HepG2 (cell line): ENCODE measurements around the gene CCDC34. TPM values are rescaled to one million over a fixed set of nuclear protein-coding genes. Genes with fewer than 3 reads are reported as not detected.

ENCODE experiments used
- CHD2 ChIP-seq: IDR thresholded peaks from 2 replicates; pipeline ENCODE4 v1.6.1; 2011; ENCODE audit warnings: low read depth, low read length, improper control_type of control experiment
- EED ChIP-seq: sonication (generic); formaldehyde crosslinking; IDR thresholded peaks from 2 replicates; pipeline ENCODE4 v1.5.0; 2020; ENCODE audit warnings: mild to moderate bottlenecking, missing genetic modification reagents
- MED13 ChIP-seq: sonication (generic); formaldehyde crosslinking; IDR thresholded peaks from 2 replicates; pipeline ENCODE4 v1.5.0; 2020; ENCODE audit warnings: missing genetic modification reagents
- MTF1 ChIP-seq: sonication (generic); formaldehyde crosslinking; IDR thresholded peaks from 2 replicates; pipeline ENCODE4 v1.5.0; 2020; ENCODE audit warnings: missing genetic modification reagents
- NCOR1 ChIP-seq: fragments of 200-600 bp; sonication (generic); IDR thresholded peaks from 2 replicates; pipeline ENCODE4 v1.7.0; 2017; ENCODE audit warnings: antibody characterized with exemption, low read length, borderline replicate concordance
- PAF1 ChIP-seq: IDR thresholded peaks from 2 replicates; pipeline ENCODE4 v1.6.1; 2016; ENCODE audit warnings: missing genetic modification reagents, missing compliant biosample characterization
- SALL1 ChIP-seq: sonication (generic); formaldehyde crosslinking; IDR thresholded peaks from 2 replicates; pipeline ENCODE4 v1.8.0; 2022; ENCODE audit warnings: mild to moderate bottlenecking, missing genetic modification reagents
- STAG1 ChIP-seq: sonication (generic); formaldehyde crosslinking; IDR thresholded peaks from 2 replicates; pipeline ENCODE4 v1.4.0; 2020; ENCODE audit warnings: missing genetic modification reagents
- TCF7L2 ChIP-seq: IDR thresholded peaks from 2 replicates; pipeline ENCODE4 v1.6.1; 2011; ENCODE audit warnings: mild to moderate bottlenecking, low read depth, low read length, moderate library complexity
- ZMYM4 ChIP-seq: sonication (generic); formaldehyde crosslinking; IDR thresholded peaks from 2 replicates; pipeline ENCODE4 v1.8.1; 2023; ENCODE audit warnings: mild to moderate bottlenecking, missing genetic modification reagents
- ZNF549 ChIP-seq: sonication (generic); formaldehyde crosslinking; IDR thresholded peaks from 2 replicates; pipeline ENCODE4 v1.5.0; 2020; ENCODE audit warnings: missing genetic modification reagents
- ZNF746 ChIP-seq: sonication (generic); formaldehyde crosslinking; IDR thresholded peaks from 2 replicates; pipeline ENCODE4 v1.8.0; 2022; ENCODE audit warnings: mild to moderate bottlenecking, missing genetic modification reagents
- ZSCAN22 ChIP-seq: sonication (generic); formaldehyde crosslinking; IDR thresholded peaks from 2 replicates; pipeline ENCODE4 v1.4.0; 2020; ENCODE audit warnings: mild to moderate bottlenecking, missing genetic modification reagents
- polyA plus RNA-seq, 8 experiments: library from polyadenylated mRNA; depleted of rRNA in 3 of 8; stranded (reverse) in 7 of 8; unstranded in 1 of 8; fragments of >200 nt; fragmentation: Illumina TruSeq in 4 of 8; extraction: Trizol in 4 of 8; gene quantifications; 2 replicates each; pipeline versions ENCODE4 v1.2.1 to v1.2.3, GENCODE V29; 2011 to 2016; ENCODE audit warnings: low read depth in 4 of 8, missing spikeins in 1 of 8, mixed read lengths in 1 of 8; ENCODE audit not compliant: insufficient read depth in 1 of 8
- total RNA-seq, 5 experiments: library from RNA; depleted of rRNA; stranded (reverse); fragments of >200 nt; fragmentation: Illumina TruSeq; extraction: Trizol; gene quantifications; 2 replicates each; pipeline ENCODE4 v1.2.3, GENCODE V29; 2016; ENCODE audit warnings: low read depth in 1 of 5
- TF ChIP-seq, protein P1 (sequence below): sonication (generic); formaldehyde crosslinking; IDR thresholded peaks from 2 replicates; pipeline ENCODE4 v1.5.0; 2020; ENCODE audit warnings: mild to moderate bottlenecking, missing genetic modification reagents
- TF ChIP-seq, protein P2 (sequence below): sonication (generic); formaldehyde crosslinking; IDR thresholded peaks from 2 replicates; pipeline ENCODE4 v1.4.0; 2020; ENCODE audit warnings: missing genetic modification reagents
- TF ChIP-seq, protein P3 (sequence below): sonication (generic); formaldehyde crosslinking; IDR thresholded peaks from 2 replicates; pipeline ENCODE4 v1.5.0; 2020; ENCODE audit warnings: missing genetic modification reagents
- TF ChIP-seq, protein P4 (sequence below): sonication (generic); formaldehyde crosslinking; IDR thresholded peaks from 2 replicates; pipeline ENCODE4 v1.5.1; 2020; ENCODE audit warnings: missing genetic modification reagents, mild to moderate bottlenecking, borderline replicate concordance

CCDC34 gene
- total and polyA plus RNA-seq, 2 of the 13 experiments (the other 11 are each of a cell fraction or from before 2014, with no cell fraction given) = 7.6 to 34.3 TPM

DNA sequence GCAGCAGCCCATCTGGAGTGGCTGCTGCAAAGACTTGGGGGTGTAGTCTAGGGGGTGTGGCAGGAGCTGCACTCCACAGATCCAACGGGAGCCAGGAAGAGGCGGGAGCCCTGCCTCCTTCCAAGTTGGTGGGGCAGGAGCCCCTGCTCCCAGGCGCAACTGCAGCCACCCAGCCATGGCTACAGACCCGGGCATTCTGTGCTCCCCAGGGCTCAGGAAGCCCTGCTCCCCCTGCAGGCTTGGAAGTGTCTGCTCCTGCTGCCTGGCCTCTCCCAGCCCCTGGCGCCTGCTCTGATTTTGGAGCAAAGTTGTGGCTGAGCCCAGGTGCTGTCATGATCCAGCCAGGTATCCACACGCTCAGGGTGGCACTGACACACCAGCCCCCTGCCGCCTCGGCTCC lies 58.5 kb downstream of the CCDC34 start (continued):
- TF ChIP-seq, protein P1, sequence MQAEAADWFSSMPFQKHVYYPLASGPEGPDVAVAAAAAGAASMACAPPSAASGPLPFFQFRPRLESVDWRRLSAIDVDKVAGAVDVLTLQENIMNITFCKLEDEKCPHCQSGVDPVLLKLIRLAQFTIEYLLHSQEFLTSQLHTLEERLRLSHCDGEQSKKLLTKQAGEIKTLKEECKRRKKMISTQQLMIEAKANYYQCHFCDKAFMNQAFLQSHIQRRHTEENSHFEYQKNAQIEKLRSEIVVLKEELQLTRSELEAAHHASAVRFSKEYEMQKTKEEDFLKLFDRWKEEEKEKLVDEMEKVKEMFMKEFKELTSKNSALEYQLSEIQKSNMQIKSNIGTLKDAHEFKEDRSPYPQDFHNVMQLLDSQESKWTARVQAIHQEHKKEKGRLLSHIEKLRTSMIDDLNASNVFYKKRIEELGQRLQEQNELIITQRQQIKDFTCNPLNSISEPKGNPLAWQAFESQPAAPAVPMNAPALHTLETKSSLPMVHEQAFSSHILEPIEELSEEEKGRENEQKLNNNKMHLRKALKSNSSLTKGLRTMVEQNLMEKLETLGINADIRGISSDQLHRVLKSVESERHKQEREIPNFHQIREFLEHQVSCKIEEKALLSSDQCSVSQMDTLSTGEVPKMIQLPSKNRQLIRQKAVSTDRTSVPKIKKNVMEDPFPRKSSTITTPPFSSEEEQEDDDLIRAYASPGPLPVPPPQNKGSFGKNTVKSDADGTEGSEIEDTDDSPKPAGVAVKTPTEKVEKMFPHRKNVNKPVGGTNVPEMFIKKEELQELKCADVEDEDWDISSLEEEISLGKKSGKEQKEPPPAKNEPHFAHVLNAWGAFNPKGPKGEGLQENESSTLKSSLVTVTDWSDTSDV (CRISPR knock-in tag) = no peak
- TF ChIP-seq, protein P2, sequence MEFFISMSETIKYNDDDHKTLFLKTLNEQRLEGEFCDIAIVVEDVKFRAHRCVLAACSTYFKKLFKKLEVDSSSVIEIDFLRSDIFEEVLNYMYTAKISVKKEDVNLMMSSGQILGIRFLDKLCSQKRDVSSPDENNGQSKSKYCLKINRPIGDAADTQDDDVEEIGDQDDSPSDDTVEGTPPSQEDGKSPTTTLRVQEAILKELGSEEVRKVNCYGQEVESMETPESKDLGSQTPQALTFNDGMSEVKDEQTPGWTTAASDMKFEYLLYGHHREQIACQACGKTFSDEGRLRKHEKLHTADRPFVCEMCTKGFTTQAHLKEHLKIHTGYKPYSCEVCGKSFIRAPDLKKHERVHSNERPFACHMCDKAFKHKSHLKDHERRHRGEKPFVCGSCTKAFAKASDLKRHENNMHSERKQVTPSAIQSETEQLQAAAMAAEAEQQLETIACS (CRISPR knock-in tag) = no peak
- TF ChIP-seq ZMYM4 (CRISPR knock-in tag) (peak; percentile 45; the same call in 1 of the 2 replicates), ZSCAN22 (no peak), EED (no peak), SALL1 (CRISPR knock-in tag) (no peak), ZNF549 (CRISPR knock-in tag) (no peak), STAG1 (CRISPR knock-in tag) (peak; percentile 34; the same call in 1 of the 2 replicates), PAF1 (CRISPR knock-in tag) (no peak), ZNF746 (CRISPR knock-in tag) (no peak), CHD2 (no peak), NCOR1 (no peak), MTF1 (CRISPR knock-in tag) (no peak), MED13 (CRISPR knock-in tag) (no peak), TCF7L2 (no peak)
- TF ChIP-seq, protein P3, sequence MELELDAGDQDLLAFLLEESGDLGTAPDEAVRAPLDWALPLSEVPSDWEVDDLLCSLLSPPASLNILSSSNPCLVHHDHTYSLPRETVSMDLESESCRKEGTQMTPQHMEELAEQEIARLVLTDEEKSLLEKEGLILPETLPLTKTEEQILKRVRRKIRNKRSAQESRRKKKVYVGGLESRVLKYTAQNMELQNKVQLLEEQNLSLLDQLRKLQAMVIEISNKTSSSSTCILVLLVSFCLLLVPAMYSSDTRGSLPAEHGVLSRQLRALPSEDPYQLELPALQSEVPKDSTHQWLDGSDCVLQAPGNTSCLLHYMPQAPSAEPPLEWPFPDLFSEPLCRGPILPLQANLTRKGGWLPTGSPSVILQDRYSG (CRISPR knock-in tag) = no peak
- TF ChIP-seq, protein P4, sequence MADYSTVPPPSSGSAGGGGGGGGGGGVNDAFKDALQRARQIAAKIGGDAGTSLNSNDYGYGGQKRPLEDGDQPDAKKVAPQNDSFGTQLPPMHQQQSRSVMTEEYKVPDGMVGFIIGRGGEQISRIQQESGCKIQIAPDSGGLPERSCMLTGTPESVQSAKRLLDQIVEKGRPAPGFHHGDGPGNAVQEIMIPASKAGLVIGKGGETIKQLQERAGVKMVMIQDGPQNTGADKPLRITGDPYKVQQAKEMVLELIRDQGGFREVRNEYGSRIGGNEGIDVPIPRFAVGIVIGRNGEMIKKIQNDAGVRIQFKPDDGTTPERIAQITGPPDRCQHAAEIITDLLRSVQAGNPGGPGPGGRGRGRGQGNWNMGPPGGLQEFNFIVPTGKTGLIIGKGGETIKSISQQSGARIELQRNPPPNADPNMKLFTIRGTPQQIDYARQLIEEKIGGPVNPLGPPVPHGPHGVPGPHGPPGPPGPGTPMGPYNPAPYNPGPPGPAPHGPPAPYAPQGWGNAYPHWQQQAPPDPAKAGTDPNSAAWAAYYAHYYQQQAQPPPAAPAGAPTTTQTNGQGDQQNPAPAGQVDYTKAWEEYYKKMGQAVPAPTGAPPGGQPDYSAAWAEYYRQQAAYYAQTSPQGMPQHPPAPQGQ = no peak
- TF ChIP-seq, all 625 proteins: peak for 11
